GM18951 (cell line): ENCODE data around the gene HYAL4.
"Not testable (repeated sequence)": the region's sequence is repeated elsewhere in the genome, so short reads cannot be mapped to it uniquely, and the experiment has no call there.

Experiments used
- POLR2A ChIP-seq: IDR thresholded peaks from 4 replicates; pipeline ENCODE4 v1.6.1; 2011; ENCODE audit warnings: mild to moderate bottlenecking; ENCODE audit not compliant: insufficient read length, insufficient read depth; ENCODE audit errors: extremely low read depth
- in situ Hi-C: fragments of 300-500 bp; cut with MboI; formaldehyde crosslinking; loops from one replicate; pipeline ENCODE4 v1.12.0; 2022; ENCODE audit warnings: low sequenced_read_pairs, mixed read lengths, inconsistent platforms; ENCODE audit not compliant: unreplicated experiment

Gene HYAL4

GRCh38 chr7:123823898-123824753 lies 20.8 kb upstream of the HYAL4 start:
- in situ Hi-C loops = no loop called here
- TF ChIP-seq POLR2A = no peak

DNA sequence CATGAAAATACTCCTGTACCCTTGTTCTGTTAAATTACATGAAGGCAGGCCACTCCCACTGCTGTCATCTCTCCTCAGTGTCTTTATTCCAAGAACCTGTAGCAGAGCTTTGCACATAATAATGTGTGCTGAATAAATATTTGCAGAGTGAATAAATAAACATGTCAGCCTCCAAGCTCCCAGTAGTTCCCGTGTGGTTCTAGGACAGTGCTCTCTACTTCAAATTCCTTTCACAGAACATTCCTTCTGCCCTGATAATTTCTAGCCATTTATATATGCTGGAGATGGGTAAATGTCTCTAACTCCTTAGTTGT lies 20.3 kb upstream of the HYAL4 start:
- no peak for TF ChIP-seq POLR2A
- in situ Hi-C loops = no loop called here

- in situ Hi-C loops = no loop called here
- TF ChIP-seq POLR2A = no peak
These were observed 16.2 kb upstream of the HYAL4 start for GRCh38 chr7:123828805-123829204.

GRCh38 chr7:123836656-123837055 lies 8.3 kb upstream of the HYAL4 start:
- in situ Hi-C loops = no loop called here
- TF ChIP-seq POLR2A = no peak

DNA sequence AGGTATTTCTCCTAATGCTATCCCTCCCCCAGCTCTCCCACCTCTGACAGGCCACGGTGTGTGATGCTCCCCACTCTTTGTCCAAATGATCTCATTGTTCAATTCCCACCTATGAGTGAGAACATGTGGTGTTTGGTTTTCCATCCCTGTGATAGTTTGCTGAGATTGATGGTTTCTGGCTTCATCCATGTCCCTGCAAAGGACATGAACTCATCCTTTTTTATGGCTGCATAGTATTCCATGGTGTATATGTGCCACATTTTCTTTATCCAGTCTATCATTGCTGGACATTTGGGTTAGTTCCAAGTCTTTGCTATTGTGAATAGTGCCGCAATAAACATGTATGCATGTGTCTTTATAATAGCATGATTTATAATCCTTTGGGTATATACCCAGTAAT lies 5.9 kb upstream of the HYAL4 start:
- in situ Hi-C loops = not testable (repeated sequence)

DNA sequence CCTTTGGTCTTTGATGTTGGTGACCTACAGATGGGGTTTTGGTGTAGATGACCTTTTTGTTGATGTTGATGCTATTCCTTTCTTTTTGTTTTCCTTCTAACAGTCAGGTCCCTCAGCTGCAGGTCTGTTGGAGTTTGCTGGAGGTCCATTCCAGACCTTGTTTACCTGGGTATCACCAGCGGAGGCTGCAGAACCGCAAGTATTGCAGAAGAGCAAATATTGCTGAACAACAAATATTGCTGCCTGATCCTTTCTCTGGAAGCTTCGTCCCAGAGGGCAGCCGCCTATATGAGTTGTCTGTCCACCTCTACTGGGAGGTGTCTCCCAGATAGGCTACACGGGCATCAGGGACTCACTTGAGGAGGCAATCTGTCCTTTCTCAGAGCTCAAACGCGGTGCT lies 827 bp upstream of the HYAL4 start:
- in situ Hi-C loops = not testable (repeated sequence)

- TF ChIP-seq POLR2A = no peak
- in situ Hi-C loops = no loop called here
These were observed 851 bp downstream of the HYAL4 start for GRCh38 chr7:123845823-123846216.

DNA sequence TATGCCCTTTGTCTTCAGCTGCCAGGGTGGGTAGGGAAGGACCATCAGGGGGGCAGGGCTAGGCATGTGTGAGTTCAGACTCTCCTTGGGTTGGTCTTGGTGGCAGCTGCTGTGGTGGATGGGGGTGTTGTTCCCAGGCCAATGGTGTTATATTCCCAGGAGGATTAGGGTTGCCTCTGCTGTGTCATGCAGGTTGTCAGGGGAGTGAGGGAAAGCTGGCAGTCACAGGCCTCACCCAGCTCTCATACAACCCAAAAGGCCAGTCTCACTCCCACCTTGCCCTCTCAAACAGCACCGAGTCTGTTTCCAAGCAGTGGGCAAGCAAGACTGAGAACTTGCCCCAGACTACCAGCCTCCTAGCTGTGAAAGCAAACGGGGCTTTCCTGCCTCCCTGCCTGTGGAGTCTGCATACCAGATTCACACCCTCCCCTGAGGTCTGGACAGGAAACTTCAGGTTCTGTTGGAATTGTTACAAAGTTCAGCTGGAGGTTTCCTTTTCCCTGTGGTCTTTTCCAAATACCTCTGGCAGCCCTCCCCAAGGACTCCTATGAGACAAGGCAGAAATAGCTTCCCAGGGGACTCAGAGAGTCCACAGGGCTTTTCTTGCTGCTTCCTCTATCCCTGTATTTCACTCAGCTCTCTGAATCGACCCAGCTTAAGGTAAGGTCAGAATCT lies 1.4 kb downstream of the HYAL4 start:
- TF ChIP-seq POLR2A = no peak
- in situ Hi-C loops = no loop called here

DNA sequence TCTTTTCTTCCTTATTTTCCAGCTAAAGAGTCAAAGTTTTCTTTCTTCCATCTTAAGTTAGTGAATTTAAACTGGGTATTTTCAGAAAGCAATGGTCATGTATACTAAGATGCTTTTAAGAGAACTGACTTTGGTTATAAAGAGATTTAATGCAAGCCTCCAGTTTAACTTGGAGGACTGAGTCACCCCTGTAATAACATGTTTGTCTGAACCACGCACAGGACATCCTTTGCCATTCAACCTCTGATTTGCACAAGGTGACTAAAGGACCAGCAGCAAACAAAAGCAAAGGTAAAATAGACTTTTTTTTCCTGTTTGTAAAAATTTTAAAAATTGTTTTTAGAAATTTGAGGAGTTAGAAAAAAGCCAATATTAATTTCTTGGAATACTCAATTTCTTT lies 2.9 kb downstream of the HYAL4 start:
- no peak for TF ChIP-seq POLR2A
- in situ Hi-C loops = no loop called here

DNA sequence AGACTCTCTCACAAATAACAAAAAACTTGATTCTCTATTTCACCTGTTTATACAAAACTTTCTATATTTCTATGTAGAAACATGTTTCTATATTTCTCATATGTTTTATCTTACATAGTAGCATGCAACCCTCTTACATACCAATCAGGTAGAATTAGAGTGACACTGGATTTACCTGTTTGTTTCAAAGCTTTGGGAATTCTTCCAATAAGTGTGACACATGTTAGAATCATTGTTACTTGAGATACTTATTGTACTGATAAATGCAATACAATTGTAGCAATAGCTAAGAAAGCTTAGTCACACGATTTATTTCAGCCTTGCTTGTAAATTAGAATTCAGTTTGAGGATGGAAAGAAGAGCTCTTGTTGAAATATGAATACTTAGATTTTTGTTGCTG lies 4.9 kb downstream of the HYAL4 start:
- TF ChIP-seq POLR2A = no peak
- in situ Hi-C loops = no loop called here

DNA sequence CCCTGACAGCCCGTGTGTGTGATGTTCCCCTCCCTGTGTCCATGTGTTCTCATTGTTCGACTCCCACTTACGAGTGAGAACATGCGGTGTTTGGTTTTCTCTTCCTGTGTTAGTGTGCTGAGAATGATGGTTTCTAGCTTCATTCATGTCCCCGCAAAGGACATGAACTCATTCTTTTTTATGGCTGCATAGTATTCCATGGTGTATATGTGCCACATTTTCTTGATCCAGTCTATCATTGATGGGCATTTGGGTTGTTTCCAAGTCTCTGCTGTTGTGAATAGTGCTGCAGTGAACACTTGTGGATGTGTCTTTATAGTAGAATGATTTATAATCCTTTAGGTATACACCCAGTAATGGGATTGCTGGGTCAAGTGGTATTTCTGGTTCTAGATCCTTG lies 6.4 kb downstream of the HYAL4 start:
- in situ Hi-C loops = not testable (repeated sequence)

DNA sequence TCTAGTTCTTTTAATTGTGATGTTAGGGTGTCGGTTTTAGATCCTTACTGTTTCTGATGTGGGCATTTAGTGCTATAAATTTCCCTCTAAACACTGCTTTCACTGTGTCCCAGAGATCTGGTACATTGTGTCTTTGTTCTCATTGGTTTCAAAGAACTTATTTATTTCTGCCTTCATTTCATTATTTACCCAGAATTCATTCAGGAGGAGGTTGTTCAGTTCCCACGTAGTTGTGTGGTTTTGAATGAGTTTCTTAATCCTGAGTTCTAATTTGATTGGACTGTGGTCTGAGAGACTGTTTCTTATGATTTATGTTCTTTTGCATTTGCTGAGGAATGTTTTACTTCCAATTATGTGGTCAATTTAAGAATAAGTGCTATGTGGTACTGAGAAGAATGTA lies 9.3 kb downstream of the HYAL4 start:
- in situ Hi-C loops = not testable (repeated sequence)

- in situ Hi-C loops = not testable (repeated sequence)
These were observed 11.5 kb downstream of the HYAL4 start for GRCh38 chr7:123856428-123856827.

GRCh38 chr7:123860848-123861247 lies 15.9 kb downstream of the HYAL4 start:
- in situ Hi-C loops = loop anchor here (10.0 kb wide), 1 partner anchor 56 kb away; no protein-coding TSS in a partner anchor

DNA sequence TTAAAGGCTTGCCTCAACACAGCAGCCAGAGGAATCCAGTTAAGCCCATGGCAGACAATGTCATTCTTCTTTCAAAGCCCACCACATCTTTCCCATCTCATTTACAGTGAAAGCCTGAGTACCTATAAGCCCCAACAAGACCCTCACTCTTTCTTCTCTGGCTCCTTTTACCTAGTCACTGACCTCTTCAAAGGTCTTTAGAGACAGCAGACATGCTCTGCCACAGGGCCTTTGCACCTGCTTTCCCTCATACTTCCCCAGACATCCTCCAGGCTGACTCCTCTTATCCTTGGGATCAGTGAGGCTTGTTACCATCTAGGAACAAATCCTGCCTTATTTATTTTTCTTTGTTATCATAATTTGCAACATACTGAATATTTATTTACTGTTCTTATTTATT lies 17.8 kb downstream of the HYAL4 start:
- no peak for TF ChIP-seq POLR2A
- in situ Hi-C loops = loop anchor here (10.0 kb wide), 1 partner anchor 58 kb away; no protein-coding TSS in a partner anchor

More at GRCh38 chr7:123860848-123861247, 15.9 kb downstream of the HYAL4 start:
- no peak for TF ChIP-seq POLR2A
